Measurements from ENCODE around the gene DLL1.
"Not testable (repeated sequence)": the region's sequence is repeated elsewhere in the genome, so short reads cannot be mapped to it uniquely, and the experiment has no call there.

DNA sequence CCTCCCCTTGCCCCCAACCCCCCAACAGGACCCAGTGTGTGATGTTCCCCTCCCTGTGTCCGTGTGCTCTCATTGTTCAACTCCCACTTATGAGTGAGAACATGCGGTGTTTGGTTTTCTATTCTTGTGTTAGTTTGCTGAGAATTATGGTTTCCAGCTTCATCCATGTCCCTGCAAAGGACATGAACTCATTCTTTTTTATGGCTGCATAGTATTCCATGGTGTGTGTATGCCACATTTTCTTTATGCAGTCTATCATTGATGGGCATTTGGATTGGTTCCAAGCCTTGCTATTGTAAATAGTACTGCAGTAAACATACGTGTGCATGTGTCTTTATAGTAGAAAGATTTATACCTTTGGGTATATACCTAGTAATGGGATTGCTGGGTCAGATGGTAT lies 44.3 kb upstream of the DLL1 start:
- TF ChIP-seq CTCF (IDR thresholded peaks at IDR 0.05; ENCODE audit: low read length); EZH2 (IDR thresholded peaks at IDR 0.05; ENCODE audit: borderline replicate concordance, low read length): not testable (repeated sequence)
